ENCODE measurements around the gene INTS4. TPM values are rescaled to one million over a fixed set of nuclear protein-coding genes. Genes with fewer than 3 reads are reported as not detected.
"Not testable (repeated sequence)": the region's sequence is repeated elsewhere in the genome, so short reads cannot be mapped to it uniquely, and the experiment has no call there.

The INTS4 gene
- total and polyA plus RNA-seq, 8 donors = 10.7 to 92.8 (median 18.3) TPM

- Histone ChIP-seq H3K27me3 (no peaks in the 10 kb centered on the region), H3K4me3 (peak overlapping the region in 3 of 4 donors; percentile 52 to 60 (median 54)), H3K27ac (peak overlapping the region; percentile 84 to 87 (median 86)), H3K36me3 (peaks cover 5 to 9% (median 6%) of the 10 kb centered on the region in 4 donors), H3K4me1 (peaks cover 0 to 32% (median 19%) of the 10 kb centered on the region in 4 donors), H3K9me3 (no peaks in the 10 kb centered on the region)
- no peak for TF ChIP-seq CTCF (IDR thresholded peaks at IDR 0.05)
- TF ChIP-seq POLR2AphosphoS5 (IDR thresholded peaks at IDR 0.05) = no peak
- no peak for TF ChIP-seq POLR2A (IDR thresholded peaks at IDR 0.05)
- TF ChIP-seq EP300 (IDR thresholded peaks at IDR 0.05) = no peak
- intact Hi-C loops (cut with DNase I; ENCODE audit: low total_unique reads) = no loop called here
- WGBS, 5 donors = 39 to 81% (median 56%) methylated on average over 6 of the region's 6 CpGs
- no peak for DNase-seq
Observed at GRCh38 chr11:78021611-78022010, 27.1 kb upstream of the INTS4 start.

- Histone ChIP-seq H3K4me1 (peaks cover 0 to 32% (median 19%) of the 10 kb centered on the region in 4 donors), H3K4me3 (peak overlapping the region in 1 of 4 donors; percentile 2), H3K27ac (peak overlapping the region in 3 of 5 donors; percentile 29 to 87 (median 39)), H3K9me3 (no peaks in the 10 kb centered on the region), H3K27me3 (no peaks in the 10 kb centered on the region), H3K36me3 (peaks cover 6 to 23% (median 19%) of the 10 kb centered on the region in 4 donors)
- DNase-seq = no peak
- 25 to 35% (median 33%) methylated on average over 3 of the region's 3 CpGs for WGBS, 5 donors
- intact Hi-C loops (cut with DNase I; ENCODE audit: low total_unique reads) = no loop called here
- TF ChIP-seq POLR2A (IDR thresholded peaks at IDR 0.05) = no peak
- TF ChIP-seq CTCF (IDR thresholded peaks at IDR 0.05) = no peak
- no peak for TF ChIP-seq POLR2AphosphoS5 (IDR thresholded peaks at IDR 0.05)
- no peak for TF ChIP-seq EP300 (IDR thresholded peaks at IDR 0.05)
Observed at GRCh38 chr11:78020246-78020645, 25.8 kb upstream of the INTS4 start.

- H3K4me1 ChIP-seq = peaks cover 0 to 32% (median 19%) of the 10 kb centered on the region in 4 donors
Observed at GRCh38 chr11:78019808-78020207, 25.3 kb upstream of the INTS4 start.

GRCh38 chr11:78015878-78016277 lies 21.4 kb upstream of the INTS4 start:
- Histone ChIP-seq H3K27me3 (no peaks in the 10 kb centered on the region), H3K27ac (no peak overlapping the region), H3K36me3 (peaks cover 6 to 24% (median 21%) of the 10 kb centered on the region in 4 donors), H3K9me3 (no peaks in the 10 kb centered on the region), H3K4me3 (no peak overlapping the region), H3K4me1 (peaks cover 0 to 11% (median 2%) of the 10 kb centered on the region in 4 donors)
- 92 to 100% (median 94%) methylated on average over 1 of the region's 1 CpG for WGBS, 5 donors
- no peak for TF ChIP-seq EP300 (IDR thresholded peaks at IDR 0.05)
- TF ChIP-seq CTCF (IDR thresholded peaks at IDR 0.05) = no peak
- TF ChIP-seq POLR2A (IDR thresholded peaks at IDR 0.05) = no peak
- intact Hi-C loops (cut with DNase I; ENCODE audit: low total_unique reads) = no loop called here
- DNase-seq = no peak

More at GRCh38 chr11:78019808-78020207, 25.3 kb upstream of the INTS4 start:
- Histone ChIP-seq H3K27ac (peak overlapping the region in 3 of 5 donors; percentile 29 to 87 (median 39)), H3K4me3 (peak overlapping the region in 1 of 4 donors; percentile 2), H3K9me3 (no peaks in the 10 kb centered on the region), H3K27me3 (no peaks in the 10 kb centered on the region), H3K36me3 (peaks cover 6 to 24% (median 21%) of the 10 kb centered on the region in 4 donors)
- peak in 2 of 3 donors; percentile 11 to 26 for TF ChIP-seq POLR2AphosphoS5 (IDR thresholded peaks at IDR 0.05)
- no peak for TF ChIP-seq EP300 (IDR thresholded peaks at IDR 0.05)
- TF ChIP-seq CTCF (IDR thresholded peaks at IDR 0.05) = no peak
- no peak for TF ChIP-seq POLR2A (IDR thresholded peaks at IDR 0.05)
- 37 to 64% (median 45%) methylated on average over 4 of the region's 4 CpGs for WGBS, 5 donors
- no peak for DNase-seq
- intact Hi-C loops (cut with DNase I; ENCODE audit: low total_unique reads) = no loop called here

GRCh38 chr11:78014937-78015520 lies 20.6 kb upstream of the INTS4 start:
- H3K27ac ChIP-seq; H3K4me1 ChIP-seq; H3K9me3 ChIP-seq; intact Hi-C loops (cut with DNase I; ENCODE audit: low total_unique reads); H3K4me3 ChIP-seq; H3K27me3 ChIP-seq; DNase-seq: not testable (repeated sequence)
- peaks cover 6 to 24% (median 21%) of the 10 kb centered on the region in 4 donors for H3K36me3 ChIP-seq
- 71 to 85% (median 82%) methylated on average over 6 of the region's 6 CpGs for WGBS, 5 donors
